H9 (cell line): Measurements from ENCODE around the gene ANKDD1A. TPM values are rescaled to one million over a fixed set of nuclear protein-coding genes. Genes with fewer than 3 reads are reported as not detected.

ENCODE experiments used
- DNase-seq: peaks from one replicate; pipeline ENCODE4 v3.0.0-alpha.2; 2017
- H2AFZ ChIP-seq: one replicate; pipeline ENCODE4 v1.6.1; 2013; ENCODE audit warnings: mild to moderate bottlenecking, low read length, control low read depth, moderate library complexity
- H2AK5ac ChIP-seq: 2 replicates; pipeline ENCODE4 v1.6.1; 2013; ENCODE audit warnings: low read length, control low read depth, mixed read lengths; ENCODE audit not compliant: insufficient read length
- H2BK120ac ChIP-seq: one replicate; pipeline ENCODE4 v1.6.1; 2013; ENCODE audit warnings: low read depth, mild to moderate bottlenecking, low read length, control low read depth, inconsistent platforms; ENCODE audit not compliant: poor library complexity, severe bottlenecking
- H2BK12ac ChIP-seq: 2 replicates; pipeline ENCODE4 v1.6.1; 2013; ENCODE audit warnings: low read length, control low read depth, mixed read lengths, low read depth; ENCODE audit not compliant: insufficient read length
- H2BK15ac ChIP-seq: 2 replicates; pipeline ENCODE4 v1.6.1; 2013; ENCODE audit warnings: low read depth, low read length, control low read depth
- H2BK20ac ChIP-seq: one replicate; pipeline ENCODE4 v1.6.1; 2013; ENCODE audit warnings: low read depth, mild to moderate bottlenecking, low read length, control low read depth, inconsistent platforms; ENCODE audit not compliant: poor library complexity, severe bottlenecking
- H2BK5ac ChIP-seq: 2 replicates; pipeline ENCODE4 v1.6.1; 2013; ENCODE audit warnings: low read length, control low read depth, mixed read lengths; ENCODE audit not compliant: insufficient read length
- H3K14ac ChIP-seq: 2 replicates; pipeline ENCODE4 v1.6.1; 2013; ENCODE audit warnings: low read length, control low read depth; ENCODE audit not compliant: insufficient read depth
- H3K18ac ChIP-seq: 2 replicates; pipeline ENCODE4 v1.6.1; 2013; ENCODE audit warnings: low read depth, mild to moderate bottlenecking, mixed read lengths, low read length, control low read depth; ENCODE audit not compliant: insufficient read length
- H3K23ac ChIP-seq: 2 replicates; pipeline ENCODE4 v1.6.1; 2013; ENCODE audit warnings: low read length, control low read depth, mixed read lengths, low read depth; ENCODE audit not compliant: insufficient read length
- H3K23me2 ChIP-seq: 2 replicates; pipeline ENCODE4 v1.6.1; 2013; ENCODE audit warnings: low read depth, mild to moderate bottlenecking, mixed read lengths, low read length, control low read depth; ENCODE audit not compliant: insufficient read length, poor library complexity, severe bottlenecking
- H3K27ac ChIP-seq: 2 replicates; pipeline ENCODE4 v1.5.1; 2013; ENCODE audit warnings: low read length, control low read depth, mixed read lengths, low read depth; ENCODE audit not compliant: insufficient read length
- H3K27me3 ChIP-seq: 2 replicates; pipeline ENCODE4 v1.6.1; 2013; ENCODE audit warnings: low read length, control low read depth, inconsistent platforms; ENCODE audit not compliant: insufficient read depth
- H3K4ac ChIP-seq: 2 replicates; pipeline ENCODE4 v1.6.1; 2013; ENCODE audit warnings: low read depth, mild to moderate bottlenecking, control low read depth, inconsistent platforms, low read length, moderate library complexity
- H3K4me1 ChIP-seq: 2 replicates; pipeline ENCODE4 v1.6.1; 2013; ENCODE audit warnings: low read length, control low read depth, inconsistent platforms; ENCODE audit not compliant: insufficient read depth
- H3K4me2 ChIP-seq: 2 replicates; pipeline ENCODE4 v1.6.1; 2013; ENCODE audit warnings: low read length, control low read depth, mixed read lengths; ENCODE audit not compliant: insufficient read length, insufficient read depth
- H3K56ac ChIP-seq: 2 replicates; pipeline ENCODE4 v1.6.1; 2013; ENCODE audit warnings: low read depth, mild to moderate bottlenecking, mixed read lengths, low read length, control low read depth; ENCODE audit not compliant: insufficient read length
- H3K79me1 ChIP-seq: 2 replicates; pipeline ENCODE4 v1.6.1; 2013; ENCODE audit warnings: low read depth, mild to moderate bottlenecking, moderate library complexity, low read length, control low read depth, inconsistent platforms; ENCODE audit not compliant: insufficient read depth, poor library complexity, severe bottlenecking
- H3K79me2 ChIP-seq: 2 replicates; pipeline ENCODE4 v1.6.1; 2013; ENCODE audit warnings: low read length, control low read depth, inconsistent platforms; ENCODE audit not compliant: insufficient read depth
- H3K9ac ChIP-seq: 2 replicates; pipeline ENCODE4 v1.6.1; 2013; ENCODE audit warnings: low read length, control low read depth, mixed read lengths; ENCODE audit not compliant: insufficient read length; ENCODE audit errors: extremely low read depth
- H3K9me3 ChIP-seq: one replicate; pipeline ENCODE4 v1.6.1; 2013; ENCODE audit warnings: low read depth, low read length, inconsistent platforms; ENCODE audit not compliant: control insufficient read depth
- H3T11ph ChIP-seq: one replicate; pipeline ENCODE4 v1.6.1; 2013; ENCODE audit warnings: mild to moderate bottlenecking, low read length, control low read depth, inconsistent platforms
- H4K20me1 ChIP-seq: one replicate; pipeline ENCODE4 v1.6.1; 2013; ENCODE audit not compliant: control insufficient read depth, insufficient read length, insufficient read depth
- H4K5ac ChIP-seq: 2 replicates; pipeline ENCODE4 v1.6.1; 2013; ENCODE audit warnings: low read depth, mild to moderate bottlenecking, mixed read lengths, low read length, control low read depth; ENCODE audit not compliant: insufficient read length
- H4K8ac ChIP-seq: replicated peaks from 2 replicates; pipeline ENCODE4 v1.6.1; 2013; ENCODE audit warnings: low read length, control low read depth, mixed read lengths, low read depth; ENCODE audit not compliant: insufficient read length
- H4K91ac ChIP-seq: 2 replicates; pipeline ENCODE4 v1.6.1; 2013; ENCODE audit warnings: low read depth, mild to moderate bottlenecking, moderate library complexity, mixed read lengths, low read length, control low read depth; ENCODE audit not compliant: insufficient read length
- H3K27ac Mint-ChIP-seq, 3 experiments: 2 replicates in 2 of 3; 3 replicates in 1 of 3; pipeline ENCODE4 v1.8.0; 2020 to 2021; ENCODE audit warnings: mixed read lengths in 3 of 3, mild to moderate bottlenecking in 1 of 3, moderate library complexity in 1 of 3
- H3K27me3 Mint-ChIP-seq: 2 replicates; pipeline ENCODE4 v1.8.0; 2021; ENCODE audit warnings: low read depth, mild to moderate bottlenecking, moderate library complexity, mixed read lengths
- H3K36me3 Mint-ChIP-seq, 3 experiments: 2 replicates in 2 of 3; 3 replicates in 1 of 3; pipeline ENCODE4 v1.8.0; 2020 to 2021; ENCODE audit warnings: low read depth in 3 of 3, mixed read lengths in 3 of 3; ENCODE audit not compliant: insufficient read depth in 1 of 3
- H3K4me1 Mint-ChIP-seq, 2 experiments: 2 replicates each; pipeline ENCODE4 v1.8.0; 2020; ENCODE audit warnings: mixed read lengths in 2 of 2
- H3K4me3 Mint-ChIP-seq, 2 experiments: 2 replicates in 1 of 2; 3 replicates in 1 of 2; pipeline ENCODE4 v1.8.0; 2020 to 2021; ENCODE audit warnings: mild to moderate bottlenecking in 2 of 2, mixed read lengths in 2 of 2, moderate library complexity in 1 of 2
- H3K9me3 Mint-ChIP-seq, 2 experiments: 2 replicates in 1 of 2; 3 replicates in 1 of 2; pipeline ENCODE4 v1.8.0; 2020; ENCODE audit warnings: mild to moderate bottlenecking in 2 of 2, mixed read lengths in 2 of 2, moderate library complexity in 1 of 2
- CTCF ChIP-seq: fragments of 200-600 bp; sonication (generic); conservative IDR thresholded peaks from 3 replicates; pipeline ENCODE4 v1.8.0; 2021; ENCODE audit warnings: antibody characterized with exemption, mild to moderate bottlenecking
- WGBS: extraction: QIAGEN DNeasy Blood & Tissue Kit; methylation state at CpG from one replicate; pipeline ENCODE4 v1.1.7; 2013; ENCODE audit warnings: missing lambda C conversion rate, low lambda C conversion rate, mixed read lengths; ENCODE audit not compliant: insufficient read length; ENCODE audit errors: extremely low coverage; 5-methylcytosine and 5-hydroxymethylcytosine counted together
- total RNA-seq: library from RNA; stranded (reverse); gene quantifications from 2 replicates; pipeline ENCODE4 v1.2.1, GENCODE V29; 2021

Gene ANKDD1A
- total RNA-seq, 1 experiment from 2014 or later: 3.7 TPM

GRCh38 chr15:64904189-64904588, 7.5 kb upstream of the ANKDD1A start:
- Histone ChIP-seq H3K56ac (no peak overlapping the region), H3K9ac (no peak overlapping the region), H2BK15ac (no peak overlapping the region), H3K79me2 (no peaks in the 10 kb centered on the region), H4K5ac (no peak overlapping the region), H3K4me2 (no peak overlapping the region), H3K23me2 (peaks cover 3% of the 10 kb centered on the region), H2AK5ac (no peak overlapping the region), H3K27me3 (no peaks in the 10 kb centered on the region), H2BK20ac (no peak overlapping the region), H4K20me1 (no peaks in the 10 kb centered on the region), H3K79me1 (no peaks in the 10 kb centered on the region), H2BK12ac (no peak overlapping the region), H3K18ac (no peak overlapping the region), H3K9me3 (peaks cover 13% of the 10 kb centered on the region), H2BK120ac (no peak overlapping the region), H3K27ac (no peak overlapping the region), H3K4ac (no peak overlapping the region), H3K4me1 (no peaks in the 10 kb centered on the region), H2BK5ac (no peak overlapping the region), H3K14ac (no peak overlapping the region), H4K8ac (no peak overlapping the region), H3K23ac (no peak overlapping the region), H4K91ac (no peak overlapping the region), H2AFZ (no peak overlapping the region), H3T11ph (no peak overlapping the region)
- no CpG with 5 or more reads among the region's 4 CpGs for WGBS
- Mint-ChIP-seq H3K27ac (peak overlapping the region in 2 of 3 experiments; percentile 53 to 54; a peak in 2 of 7 replicates), H3K4me3 (peak overlapping the region in 1 of 2 experiments; percentile 67; a peak in 1 of 5 replicates), H3K4me1 (peaks cover 11 to 13% of the 10 kb centered on the region in 2 experiments), H3K36me3 (peaks cover 15 to 30% (median 20%) of the 10 kb centered on the region in 3 experiments), H3K9me3 (peaks cover 33 to 35% of the 10 kb centered on the region in 2 experiments), H3K27me3 (peaks cover 19% of the 10 kb centered on the region)
- DNase-seq: no peak
- TF ChIP-seq CTCF: no peak
